Tibial artery (tissue), 4 donors: ENCODE results near the gene NEK7.

ENCODE experiments used
- DNase-seq, 2 donors: peaks; one replicate each; pipeline ENCODE4 v3.0.0-alpha.2; 2019
- H3K27ac ChIP-seq, 2 donors: fragments of 200-600 bp; sonication (generic) in 1 of 2; 1 replicate in 1 of 2; 2 replicates in 1 of 2; pipeline ENCODE4 v1.5.1; 2018 to 2019; ENCODE audit warnings: mild to moderate bottlenecking in 1 of 2
- H3K27me3 ChIP-seq, 2 donors: fragments of 200-600 bp; sonication (generic) in 1 of 2; one replicate each; pipeline versions ENCODE4 v1.5.1 to v1.6.0; 2016 to 2019
- H3K36me3 ChIP-seq, 3 donors: fragments of 200-600 bp; sonication (generic) in 2 of 3; one replicate each; pipeline ENCODE4 v1.5.1; 2016 to 2019; ENCODE audit warnings: mild to moderate bottlenecking in 2 of 3
- H3K4me1 ChIP-seq, 4 donors: fragments of 200-600 bp; sonication (generic) in 2 of 4; 1 replicate in 3 of 4; 2 replicates in 1 of 4; pipeline ENCODE4 v1.5.1; 2016 to 2019
- H3K4me3 ChIP-seq, 2 donors: fragments of 200-600 bp; sonication (generic) in 1 of 2; 1 replicate in 1 of 2; 2 replicates in 1 of 2; pipeline ENCODE4 v1.5.1; 2018 to 2019; ENCODE audit warnings: mild to moderate bottlenecking in 2 of 2
- H3K9me3 ChIP-seq, 3 donors: fragments of 200-600 bp; sonication (generic) in 1 of 3; one replicate each; pipeline ENCODE4 v1.5.1; 2016 to 2019
- CTCF ChIP-seq, 2 experiments: fragments of 200-600 bp in 1 of 2; fragments of 450-650 bp in 1 of 2; IDR thresholded peaks; one replicate each; pipeline ENCODE4 v1.5.1; 2017 to 2019; ENCODE audit warnings: antibody characterized with exemption in 2 of 2, mild to moderate bottlenecking in 1 of 2, moderate library complexity in 1 of 2
- intact Hi-C: fragments of 100-400 bp; cut with DNase I; formaldehyde crosslinking; loops from one replicate; pipeline ENCODE4 v1.15.0; 2023; ENCODE audit warnings: low total_unique reads

Gene NEK7

GRCh38 chr1:198253668-198254067, 96.9 kb downstream of the NEK7 start:
- H3K9me3 ChIP-seq, result no peaks in the 10 kb centered on the region
- H3K4me3 ChIP-seq, result no peak overlapping the region
- H3K4me1 ChIP-seq, result peaks cover 0 to 26% (median 6%) of the 10 kb centered on the region in 4 donors
- no peak for TF ChIP-seq CTCF (IDR thresholded peaks at IDR 0.05)
- DNase-seq, result no peak
- no peak overlapping the region for H3K27ac ChIP-seq
- H3K36me3 ChIP-seq, result no peaks in the 10 kb centered on the region
- intact Hi-C loops, result no loop called here
- H3K27me3 ChIP-seq, result no peaks in the 10 kb centered on the region

GRCh38 chr1:198254521-198254920, 97.7 kb downstream of the NEK7 start:
- Histone ChIP-seq H3K27ac (no peak overlapping the region), H3K9me3 (no peaks in the 10 kb centered on the region), H3K4me3 (no peak overlapping the region), H3K4me1 (peaks cover 0 to 35% (median 6%) of the 10 kb centered on the region in 4 donors), H3K36me3 (no peaks in the 10 kb centered on the region), H3K27me3 (no peaks in the 10 kb centered on the region)
- intact Hi-C loops, result no loop called here
- TF ChIP-seq CTCF (IDR thresholded peaks at IDR 0.05), result no peak
- no peak for DNase-seq

GRCh38 chr1:198254948-198255347, 98.2 kb downstream of the NEK7 start:
- Histone ChIP-seq H3K36me3 (no peaks in the 10 kb centered on the region), H3K27ac (no peak overlapping the region), H3K4me1 (peaks cover 0 to 35% (median 6%) of the 10 kb centered on the region in 4 donors), H3K27me3 (no peaks in the 10 kb centered on the region), H3K9me3 (no peaks in the 10 kb centered on the region), H3K4me3 (no peak overlapping the region)
- no peak for DNase-seq
- no peak for TF ChIP-seq CTCF (IDR thresholded peaks at IDR 0.05)
- intact Hi-C loops, result no loop called here

- H3K27ac ChIP-seq, result no peak overlapping the region
- intact Hi-C loops, result no loop called here
These were observed 99.0 kb downstream of the NEK7 start for GRCh38 chr1:198255784-198256183.

GRCh38 chr1:198258491-198258890, 101.7 kb downstream of the NEK7 start:
- Histone ChIP-seq H3K27ac (no peak overlapping the region), H3K36me3 (no peaks in the 10 kb centered on the region), H3K4me3 (no peak overlapping the region), H3K4me1 (peaks cover 0 to 51% (median 6%) of the 10 kb centered on the region in 4 donors), H3K9me3 (no peaks in the 10 kb centered on the region), H3K27me3 (no peaks in the 10 kb centered on the region)
- TF ChIP-seq CTCF (IDR thresholded peaks at IDR 0.05), result no peak
- no peak for DNase-seq
- intact Hi-C loops, result no loop called here

More at GRCh38 chr1:198255784-198256183, 99.0 kb downstream of the NEK7 start:
- H3K36me3 ChIP-seq, result no peaks in the 10 kb centered on the region
- DNase-seq, result no peak
- peaks cover 0 to 42% (median 6%) of the 10 kb centered on the region in 4 donors for H3K4me1 ChIP-seq
- H3K4me3 ChIP-seq, result no peak overlapping the region
- H3K9me3 ChIP-seq, result no peaks in the 10 kb centered on the region
- no peak for TF ChIP-seq CTCF (IDR thresholded peaks at IDR 0.05)
- H3K27me3 ChIP-seq, result no peaks in the 10 kb centered on the region
